Activated T-helper 9 cell treated with anti-CD3 and anti-CD28 coated beads, Interleukin-2, amount 50 U/mL, for 16 hours (primary cell): ENCODE results near the gene DUSP8.

Experiments used
- DNase-seq: peaks from one replicate; pipeline ENCODE4 v3.0.0-alpha.2; 2020; ENCODE audit warnings: low read depth

DUSP8 gene

DNA sequence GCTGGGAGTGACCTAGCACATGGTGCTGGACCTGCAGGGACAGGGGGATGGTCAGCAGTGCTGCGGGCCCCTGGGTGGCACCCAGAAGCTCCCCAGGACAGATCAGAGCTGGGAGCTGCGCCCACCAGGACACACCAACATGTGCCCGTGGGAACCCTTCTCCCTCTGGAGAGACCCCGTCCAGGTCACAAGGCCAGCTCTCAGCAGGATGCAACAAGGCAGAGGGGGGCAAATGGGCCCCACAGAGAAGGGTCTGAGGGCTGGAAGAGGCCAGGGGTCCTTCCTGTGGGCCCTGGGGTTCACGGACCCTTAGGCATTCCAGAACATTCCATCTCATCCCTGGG lies 6.2 kb downstream of the DUSP8 start:
- DNase-seq, result no peak

DNA sequence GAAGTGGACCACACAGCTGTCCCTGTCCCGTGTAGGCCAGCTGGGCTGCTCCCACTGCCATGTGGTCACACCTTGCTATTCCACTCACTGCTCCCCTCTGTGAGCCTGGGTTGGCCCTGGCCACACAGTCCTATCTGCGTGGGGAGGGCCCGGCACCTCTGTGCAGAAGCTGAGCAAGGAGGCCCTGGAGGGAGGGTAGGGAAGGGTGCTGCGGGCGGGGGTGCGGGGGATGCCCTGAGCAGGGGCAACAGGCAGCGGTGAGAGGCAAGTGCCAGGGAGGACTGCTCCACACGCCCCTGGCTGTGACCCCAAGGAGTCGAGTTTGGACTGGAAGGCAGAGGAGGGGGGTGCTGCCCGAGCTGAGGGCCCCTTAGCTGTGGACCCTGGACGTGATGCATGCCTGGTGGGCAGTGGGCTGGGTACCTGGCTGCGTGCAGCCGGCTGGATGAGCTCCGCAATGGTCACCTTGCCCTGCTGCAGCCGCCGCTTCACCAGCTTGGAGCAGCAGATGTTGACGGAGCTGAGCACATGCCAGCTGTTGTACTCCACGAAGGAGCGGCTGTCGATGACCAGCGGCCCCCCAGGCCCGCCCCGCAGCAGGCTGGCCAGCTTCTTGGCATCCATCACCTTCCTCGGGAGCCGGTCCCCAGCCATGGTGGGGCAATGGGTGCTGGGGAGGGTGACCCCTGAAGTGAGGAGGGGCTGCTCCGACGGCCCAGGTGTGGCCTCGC lies 6.7 kb downstream of the DUSP8 start:
- DNase-seq, result no peak

DNA sequence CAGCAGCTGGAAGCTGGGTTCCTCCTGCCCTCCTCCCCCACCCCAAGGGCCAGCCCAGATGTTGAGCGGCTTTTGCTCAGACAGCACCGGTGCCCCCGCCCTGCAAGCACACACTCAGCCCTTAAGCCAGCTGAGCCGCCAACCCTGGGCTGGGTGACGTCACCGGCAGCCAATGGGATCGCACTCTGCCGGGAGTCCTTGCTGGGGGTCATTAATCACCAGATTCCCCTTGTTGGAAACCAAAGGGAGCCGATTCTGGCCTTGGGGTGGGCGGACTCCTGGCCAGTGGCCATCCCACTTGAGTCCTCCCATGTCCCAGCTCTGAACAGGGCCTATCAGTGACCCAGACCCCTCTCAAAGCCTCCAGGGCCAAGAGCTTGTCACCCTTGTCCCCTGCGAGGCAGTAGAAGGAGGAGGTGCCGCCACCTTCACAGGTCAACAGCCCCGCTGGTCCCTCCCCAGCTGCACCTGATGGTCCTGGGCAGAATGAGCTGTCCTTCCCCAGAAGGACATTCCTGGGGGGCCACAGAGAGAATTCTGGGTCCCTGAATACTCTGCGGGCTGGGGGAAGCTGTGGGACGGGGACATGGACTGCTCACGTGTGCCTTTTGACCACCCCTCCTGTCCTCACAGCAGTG lies 7.4 kb downstream of the DUSP8 start:
- DNase-seq, result no peak

DNA sequence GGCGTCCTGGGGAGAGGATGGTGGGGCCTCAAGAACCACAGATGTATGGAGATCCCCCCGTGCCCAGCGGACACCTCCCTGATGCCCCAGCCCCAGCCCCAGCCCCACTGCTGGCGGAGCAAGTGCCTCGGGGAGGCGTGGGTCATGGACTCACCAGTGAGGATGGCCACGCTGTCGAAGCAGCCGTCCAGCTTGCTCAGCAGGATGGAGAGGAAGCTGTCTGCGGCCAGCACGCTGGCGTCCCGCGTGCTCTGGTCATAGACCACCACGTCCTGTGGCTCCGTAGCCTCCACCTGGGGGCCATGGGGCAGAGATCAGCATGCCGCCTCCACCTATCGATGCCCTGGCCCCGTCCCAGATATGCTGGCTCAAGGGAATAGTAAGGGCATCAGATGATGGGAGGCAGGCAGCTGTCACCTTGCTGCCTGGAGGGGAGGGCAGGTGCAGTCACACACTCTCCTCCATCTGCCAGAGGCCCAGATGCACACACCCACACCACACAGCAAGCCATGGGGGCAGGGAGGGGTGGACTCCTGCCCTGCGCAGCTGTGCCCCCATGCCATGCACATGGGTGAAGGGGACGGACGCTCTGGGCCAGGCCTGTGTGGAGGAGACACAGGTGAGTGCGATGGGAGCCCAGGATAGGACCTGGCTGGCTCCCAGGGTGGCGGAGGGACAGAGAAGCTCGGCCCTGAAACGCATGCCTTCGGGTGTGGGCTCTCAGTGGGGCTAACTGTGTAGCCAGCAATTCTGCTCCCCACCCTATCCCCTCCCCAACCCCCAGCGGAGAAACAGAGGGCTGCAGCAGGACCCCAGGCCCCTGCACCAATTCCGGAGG lies 8.2 kb downstream of the DUSP8 start:
- no peak for DNase-seq

DNA sequence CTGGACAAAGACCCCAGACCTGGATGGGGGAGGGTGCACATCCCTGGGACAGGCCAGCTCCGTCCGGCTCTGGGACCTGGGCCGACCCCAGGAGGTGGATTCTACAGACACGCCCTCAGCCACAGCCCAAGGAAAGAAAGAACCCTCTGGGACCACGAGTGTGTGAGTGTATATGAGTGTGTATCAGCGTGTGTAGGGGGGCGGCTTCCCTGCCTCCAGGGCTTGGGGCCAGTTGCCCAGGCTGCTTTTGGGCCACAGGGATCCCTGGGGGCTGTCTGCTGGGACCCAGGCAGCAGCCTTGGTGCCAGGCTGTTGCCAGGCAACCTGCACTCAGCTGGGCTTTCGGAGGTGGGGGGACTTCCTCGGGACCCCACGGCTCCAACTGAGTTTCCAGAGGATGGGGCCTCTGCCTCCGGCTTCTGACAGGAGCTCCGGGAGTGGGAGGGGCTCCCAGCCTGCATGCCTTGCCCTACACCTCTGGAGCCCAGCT lies 8.9 kb downstream of the DUSP8 start:
- DNase-seq, result no peak

DNA sequence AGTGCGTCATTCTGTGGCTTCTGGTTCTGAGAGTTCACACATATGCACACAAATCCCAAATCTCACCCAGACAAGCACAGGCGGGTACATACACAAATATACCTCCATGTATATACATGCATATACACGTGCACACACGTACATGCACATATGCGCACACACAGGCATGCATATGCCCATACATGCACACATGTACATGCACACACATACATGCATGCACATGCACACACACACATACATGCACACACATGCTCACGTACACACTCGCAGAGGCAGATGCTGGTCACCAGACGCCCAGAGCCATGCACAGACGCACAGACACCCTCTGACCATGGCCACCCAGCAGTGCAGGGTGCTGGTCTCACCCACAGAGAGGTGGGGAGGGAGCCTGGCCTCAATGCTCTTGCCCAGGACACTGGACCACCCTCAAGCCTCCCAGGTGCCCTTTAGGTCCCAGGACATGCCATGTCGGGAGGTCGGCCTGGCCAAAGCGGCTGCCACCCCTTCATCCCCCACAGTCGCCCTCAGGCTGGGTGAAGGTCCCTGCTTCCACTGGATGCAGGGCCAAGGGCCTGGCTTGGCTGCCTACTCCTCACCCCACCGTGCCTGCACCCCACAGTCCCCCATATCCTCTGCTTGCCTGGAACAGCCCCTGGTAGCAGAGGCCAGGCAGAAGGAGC lies 9.5 kb downstream of the DUSP8 start:
- DNase-seq, result no peak

DNA sequence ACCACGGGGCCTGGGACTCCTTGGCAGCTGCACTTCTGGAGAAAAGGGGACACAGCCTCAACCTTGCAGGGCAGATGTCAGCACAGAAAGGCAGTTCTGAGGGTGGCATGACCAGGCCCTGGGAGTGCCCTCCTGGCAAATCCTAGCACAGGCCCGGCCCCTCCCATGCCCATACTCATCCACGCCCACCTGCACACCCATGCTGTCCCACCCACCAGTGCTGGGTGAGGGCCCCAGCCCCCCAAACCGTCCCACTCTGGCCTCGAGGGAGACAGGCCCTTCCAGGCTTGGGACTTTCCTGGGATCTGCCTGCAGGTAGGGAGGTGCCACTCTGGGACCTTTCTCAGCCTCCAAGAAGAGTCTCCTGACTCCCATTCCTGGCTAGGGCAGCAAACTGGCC lies 10.1 kb downstream of the DUSP8 start:
- no peak for DNase-seq

DNA sequence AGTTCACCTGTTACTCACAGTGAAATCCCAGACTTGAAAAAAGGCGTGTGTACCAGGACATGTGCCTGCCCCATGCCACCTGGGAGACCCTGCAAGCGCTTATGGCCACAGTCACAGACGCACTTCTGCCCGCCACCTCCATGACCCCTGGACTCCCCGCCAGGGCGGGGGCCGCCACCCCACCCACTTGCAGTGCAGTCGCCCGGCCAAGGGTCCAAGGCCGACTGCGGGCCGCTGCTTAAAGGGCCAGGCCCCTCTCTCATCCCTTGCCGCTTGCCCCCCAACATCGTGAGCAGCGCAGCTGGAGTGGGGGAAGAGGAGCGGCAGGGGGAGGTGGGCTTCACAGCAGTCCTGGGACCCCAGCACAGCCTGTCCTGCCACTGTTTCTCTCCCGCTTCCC lies 10.8 kb downstream of the DUSP8 start:
- no peak for DNase-seq

DNA sequence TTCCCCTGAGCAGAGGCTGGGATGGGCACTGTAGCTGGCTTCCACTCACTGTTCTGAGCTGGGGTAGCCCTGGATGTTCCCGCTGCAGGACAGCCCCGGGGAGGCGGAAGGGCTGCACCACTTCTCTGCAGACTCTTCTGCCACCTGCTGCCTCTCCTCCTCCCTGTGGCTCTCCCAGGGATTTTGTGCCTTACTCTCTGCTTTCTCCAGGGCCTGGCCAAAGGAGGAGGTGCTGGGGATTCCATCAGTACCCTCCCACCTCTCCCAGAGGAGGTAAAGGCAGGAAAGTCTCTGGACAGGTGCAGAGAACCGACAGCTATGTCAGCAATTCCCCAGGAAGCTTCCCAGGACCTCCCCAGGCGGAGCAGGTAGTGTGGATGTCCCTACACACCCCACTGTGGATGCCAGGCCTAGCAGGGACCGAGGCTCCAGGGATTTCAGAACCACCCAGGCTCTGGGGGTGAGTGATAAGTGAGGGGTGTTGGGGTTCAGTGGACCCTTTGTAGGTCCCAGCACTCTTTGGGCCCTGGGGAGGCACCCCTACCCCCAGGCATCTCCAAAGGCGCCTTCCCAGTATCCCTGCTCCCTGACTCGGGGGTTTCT lies 11.3 kb downstream of the DUSP8 start:
- no peak for DNase-seq

DNA sequence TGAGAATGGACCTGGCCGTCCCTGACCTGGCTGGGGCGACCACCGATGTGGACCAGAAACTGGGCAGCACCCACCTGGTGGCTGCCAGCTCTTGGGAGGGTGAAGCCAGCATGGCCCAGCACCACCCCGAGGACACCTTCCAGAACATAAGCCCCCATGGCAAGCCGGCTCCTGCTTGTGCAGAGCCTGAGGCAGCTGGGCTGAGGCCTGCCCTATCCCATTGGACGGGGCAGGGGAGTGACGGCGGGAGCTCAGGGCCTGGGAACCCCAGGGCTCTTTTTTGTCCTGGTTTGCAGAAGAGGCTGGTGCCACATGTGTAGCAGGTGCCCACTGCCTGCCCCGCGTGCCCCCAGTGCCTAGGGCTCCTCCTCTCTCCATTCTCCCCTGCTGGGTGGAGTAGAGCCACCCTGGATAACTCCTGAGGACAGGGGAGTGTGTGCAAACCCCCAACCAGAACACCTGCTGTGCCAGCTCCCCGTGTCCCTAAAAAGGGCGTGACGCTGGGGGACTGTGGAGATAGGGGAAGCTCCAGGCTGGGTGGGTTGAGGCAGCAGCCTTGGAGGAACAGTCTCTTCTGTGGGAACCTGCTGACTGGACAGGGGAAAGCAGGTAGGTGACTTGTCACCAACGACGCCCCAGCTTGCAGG lies 11.9 kb downstream of the DUSP8 start:
- no peak for DNase-seq

DNA sequence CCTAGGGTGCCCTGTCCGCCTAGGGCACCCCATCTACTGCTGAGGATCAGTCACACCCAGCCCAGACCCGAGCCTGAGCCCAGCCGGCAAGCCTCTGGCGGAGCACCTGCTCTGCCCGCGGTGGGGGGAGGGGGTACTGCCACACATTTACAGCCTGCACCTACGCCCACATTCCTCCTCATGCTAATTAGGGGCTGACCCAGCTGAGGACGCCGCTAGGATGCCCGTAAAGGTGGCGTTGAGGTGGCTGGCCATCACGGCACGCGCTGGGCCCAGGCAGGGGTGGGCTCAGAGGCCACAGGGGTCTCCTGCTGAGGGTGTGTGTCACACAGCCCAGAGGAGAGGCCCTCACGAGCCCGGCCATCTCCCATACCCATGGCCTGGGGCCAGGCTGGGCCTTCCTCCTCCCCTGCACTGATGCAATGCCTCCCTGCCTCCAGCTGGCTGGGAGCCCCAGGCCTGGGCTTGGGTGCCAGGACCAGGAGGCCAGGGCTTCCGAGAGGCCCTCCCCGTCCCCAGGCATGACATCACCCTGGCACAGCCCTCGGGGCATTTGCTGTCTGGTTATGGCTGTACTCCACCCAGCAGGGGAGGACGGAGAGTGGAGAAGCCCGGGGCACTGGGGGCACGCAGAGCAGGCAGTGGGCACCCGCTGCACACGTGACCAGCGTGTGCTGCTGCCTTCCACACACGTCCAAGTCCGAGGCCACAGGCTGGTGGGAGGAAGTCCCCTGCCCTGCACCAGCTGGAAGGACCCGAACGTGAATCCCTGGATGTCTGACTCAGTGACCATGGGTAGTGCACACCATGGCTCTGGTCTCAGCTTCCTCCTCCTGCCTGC lies 12.7 kb downstream of the DUSP8 start:
- no peak for DNase-seq

DNA sequence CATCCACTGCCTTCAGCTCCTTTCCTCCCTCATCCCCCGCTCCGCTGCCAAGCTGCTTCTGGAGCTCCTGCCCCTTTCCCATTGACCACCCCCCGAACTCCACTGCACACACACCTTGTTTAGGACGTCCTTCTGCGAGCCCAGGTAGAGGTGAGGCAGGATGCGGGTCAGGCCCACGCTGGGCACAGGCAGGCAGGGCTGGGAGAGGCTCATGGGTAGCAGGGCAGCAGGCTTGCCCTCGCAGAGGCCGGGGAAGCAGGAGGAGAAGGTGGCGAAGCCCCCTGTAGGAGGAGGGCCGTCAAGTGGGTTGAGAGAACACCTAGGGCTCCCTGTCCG lies 13.3 kb downstream of the DUSP8 start:
- DNase-seq, result no peak

DNA sequence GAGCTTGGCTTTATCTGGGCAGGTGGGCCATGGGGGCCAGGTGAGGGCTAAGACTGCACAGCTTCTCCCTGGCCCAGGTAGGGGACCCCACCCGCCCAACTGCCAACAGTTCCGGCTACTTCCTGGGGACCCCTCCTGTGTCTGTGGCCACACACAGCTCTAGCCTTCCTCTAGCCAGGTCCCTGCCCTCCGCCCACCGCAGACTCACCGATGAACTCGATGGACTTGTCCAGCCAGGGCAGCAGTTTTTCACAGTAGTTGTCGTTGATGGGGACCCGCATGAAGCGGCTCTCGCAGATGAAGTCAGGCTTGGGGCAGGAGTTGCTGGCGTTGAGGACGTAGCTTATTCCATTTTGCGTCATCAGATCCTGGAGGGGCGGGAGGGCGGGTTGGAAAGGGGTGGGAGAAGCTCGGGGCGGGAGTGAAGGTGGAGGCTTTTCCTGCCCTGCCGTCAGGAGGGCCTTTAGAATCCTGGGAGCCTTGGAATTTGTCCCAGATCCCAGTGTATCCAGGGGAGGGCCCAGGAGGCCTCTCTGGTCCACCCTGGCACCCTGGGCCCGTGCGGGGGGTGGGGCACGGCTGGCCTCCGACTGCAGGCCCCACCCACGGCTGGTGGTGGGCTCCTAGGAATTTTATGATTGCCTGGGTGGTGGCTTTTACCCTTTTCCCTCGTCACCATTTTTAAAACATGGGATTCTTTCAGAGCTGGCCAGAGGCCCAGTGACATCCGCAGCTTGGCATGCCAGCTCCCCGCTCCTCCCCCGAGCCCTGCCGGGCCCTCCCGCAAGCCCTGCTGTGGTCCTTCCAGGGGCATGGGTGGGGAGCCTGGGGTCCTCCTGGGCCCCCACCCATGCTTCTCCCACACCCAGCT lies 13.9 kb downstream of the DUSP8 start:
- no peak for DNase-seq

DNA sequence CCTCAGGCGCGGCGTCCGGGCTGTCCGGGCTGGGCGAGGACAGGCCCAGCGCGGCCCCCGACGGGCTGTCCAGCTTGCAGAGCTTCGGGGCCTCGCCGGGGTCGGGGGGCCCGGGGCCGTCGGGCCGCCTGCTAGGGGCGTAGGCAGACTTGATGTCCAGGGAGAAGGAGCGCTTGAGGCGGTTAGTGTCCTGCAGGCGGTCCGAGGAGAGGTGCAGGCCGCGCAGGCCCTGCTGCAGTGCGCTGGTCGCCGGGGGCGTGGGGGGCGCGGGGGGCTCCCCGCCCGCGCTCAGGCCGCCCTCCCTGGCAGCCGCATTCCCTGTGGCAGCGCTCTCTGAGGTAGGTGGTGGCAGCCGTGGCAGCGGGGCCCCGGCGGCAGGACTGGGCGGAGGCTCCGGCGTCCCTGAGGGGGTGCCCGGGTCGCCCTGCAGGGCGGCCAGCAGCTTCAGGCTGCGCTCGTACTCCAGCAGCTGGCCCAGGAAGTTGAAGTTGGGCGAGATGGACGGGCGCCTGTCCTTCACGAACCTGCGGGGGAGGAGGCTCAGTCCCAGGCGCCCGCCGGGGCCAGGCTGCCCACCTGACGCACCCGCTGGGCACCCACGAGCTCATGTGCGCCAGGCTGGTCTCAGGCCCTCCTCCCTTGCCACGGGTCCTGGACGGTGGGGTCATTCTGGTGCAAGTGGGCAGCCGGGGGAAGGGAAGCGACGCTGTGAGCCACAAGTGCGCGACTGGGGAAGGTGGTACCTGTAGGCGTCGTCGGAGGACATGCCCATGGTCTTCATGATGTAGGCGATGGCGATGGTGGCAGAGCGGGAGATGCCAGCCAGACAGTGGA lies 14.8 kb downstream of the DUSP8 start:
- no peak for DNase-seq

DNA sequence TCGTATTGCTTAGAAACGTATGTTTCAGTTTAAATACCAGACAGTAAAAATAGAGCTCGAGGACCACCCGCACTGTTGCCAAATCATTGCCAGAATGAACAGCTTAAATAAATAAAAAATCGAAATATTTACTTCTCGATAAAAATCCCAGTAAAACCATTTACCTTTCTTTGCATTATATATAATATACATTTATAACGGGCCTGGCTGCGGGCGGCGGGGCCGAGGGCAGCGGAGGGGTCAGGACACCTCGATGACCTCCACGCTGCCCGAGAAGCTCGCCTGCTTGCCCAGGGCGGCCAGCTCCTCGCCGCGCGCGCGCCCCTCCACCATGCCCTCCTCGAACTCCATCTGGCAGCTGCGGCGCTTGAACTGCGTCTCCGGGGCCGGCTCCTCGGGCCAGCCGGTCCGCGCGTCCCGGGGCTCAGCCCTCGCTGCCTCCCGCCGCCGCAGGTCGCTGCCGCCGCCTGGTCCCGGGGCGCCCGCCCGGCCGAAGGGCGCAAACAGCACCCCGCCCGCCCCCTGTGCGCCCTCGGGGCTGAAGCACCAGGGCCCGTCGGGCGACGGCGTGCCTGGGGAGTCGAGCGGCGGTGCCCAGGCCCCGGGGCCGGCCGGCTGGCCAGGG lies 15.7 kb downstream of the DUSP8 start:
- no peak for DNase-seq

DNA sequence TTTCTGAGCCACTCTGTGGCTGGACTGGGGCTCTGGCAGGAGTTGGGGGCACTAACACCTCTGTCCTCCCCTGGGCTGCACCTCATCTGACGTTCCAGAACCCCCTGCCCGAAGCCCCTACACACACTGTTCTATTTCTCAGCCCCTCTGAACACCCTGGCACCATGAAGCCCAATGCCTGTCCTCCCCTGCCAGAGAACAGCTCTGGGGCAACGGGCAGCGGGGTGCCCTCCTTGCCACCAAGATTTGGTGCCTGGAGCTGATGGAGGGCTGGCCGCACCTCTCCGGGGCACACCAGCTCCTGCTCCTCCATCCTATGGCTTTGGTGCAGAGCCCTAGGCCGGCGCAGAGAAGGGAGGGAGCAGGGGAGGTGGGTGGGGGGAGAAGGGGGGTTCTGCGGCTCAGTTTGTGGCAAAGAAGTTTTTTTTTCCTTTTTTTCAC lies 16.3 kb downstream of the DUSP8 start:
- no peak for DNase-seq

DNA sequence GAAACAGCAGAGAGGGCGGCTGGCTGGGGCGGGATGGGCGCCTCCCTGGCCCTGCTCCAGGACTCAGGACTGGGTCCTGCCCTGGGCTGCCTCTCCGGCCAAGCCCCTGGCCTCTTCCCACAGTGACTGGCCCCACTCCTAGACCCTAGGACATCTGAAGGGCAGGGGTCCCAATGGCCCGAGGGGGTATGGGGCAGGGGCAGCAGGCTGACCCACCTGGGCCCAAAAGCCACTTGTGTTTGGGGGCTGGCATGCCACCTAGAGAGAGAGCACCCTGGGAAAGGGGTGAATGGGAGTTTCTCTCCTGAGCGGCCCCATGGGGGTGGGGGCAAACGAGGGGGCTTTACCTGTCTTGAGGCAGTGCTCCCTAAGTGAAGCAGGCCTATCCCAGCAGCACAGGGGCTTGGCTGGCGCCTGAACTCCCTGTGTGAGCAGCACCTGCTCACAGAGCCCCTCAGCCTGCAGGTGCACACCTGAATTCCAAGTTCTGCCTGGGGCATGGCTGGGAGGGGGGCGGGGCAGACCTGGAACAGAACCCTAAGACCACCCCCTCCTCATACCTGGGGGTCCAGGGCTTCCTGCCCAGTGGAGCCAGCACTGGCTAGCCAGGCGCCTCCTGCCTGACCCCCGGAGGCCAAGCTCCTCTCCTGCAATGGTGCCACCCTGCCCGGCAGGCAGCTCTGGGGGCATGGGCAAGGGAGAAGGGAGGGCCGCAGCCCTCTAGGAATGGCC lies 16.9 kb downstream of the DUSP8 start:
- DNase-seq, result no peak
